Measurements from ENCODE around the gene ZBTB11.
A peak's percentile ranks its signal among the peaks of the same experiment; 100 is the strongest.

Gene ZBTB11

DNA sequence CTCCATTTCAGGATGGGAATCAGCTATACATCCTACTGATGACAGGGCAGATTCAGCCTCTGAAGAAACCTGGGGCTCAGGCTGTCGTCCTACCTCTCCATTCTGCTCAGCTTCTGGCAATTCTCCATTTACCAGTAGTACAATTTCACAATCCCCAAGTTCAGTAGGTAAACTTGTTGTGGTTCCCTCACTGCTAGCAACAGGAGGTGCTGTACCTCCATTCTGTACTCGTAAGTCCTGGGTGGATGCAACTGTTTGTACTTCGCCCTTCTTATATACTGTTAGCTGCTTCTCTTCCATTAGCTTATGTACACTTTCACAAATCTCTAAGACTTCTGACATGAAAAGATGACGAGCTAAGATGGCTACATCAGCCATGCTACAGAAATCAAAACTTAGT, 11.6 kb downstream of the ZBTB11 start:
- no peak for DNase-seq (ENCODE audit: low read depth in 2 of 2)
- TF ChIP-seq, protein P1, sequence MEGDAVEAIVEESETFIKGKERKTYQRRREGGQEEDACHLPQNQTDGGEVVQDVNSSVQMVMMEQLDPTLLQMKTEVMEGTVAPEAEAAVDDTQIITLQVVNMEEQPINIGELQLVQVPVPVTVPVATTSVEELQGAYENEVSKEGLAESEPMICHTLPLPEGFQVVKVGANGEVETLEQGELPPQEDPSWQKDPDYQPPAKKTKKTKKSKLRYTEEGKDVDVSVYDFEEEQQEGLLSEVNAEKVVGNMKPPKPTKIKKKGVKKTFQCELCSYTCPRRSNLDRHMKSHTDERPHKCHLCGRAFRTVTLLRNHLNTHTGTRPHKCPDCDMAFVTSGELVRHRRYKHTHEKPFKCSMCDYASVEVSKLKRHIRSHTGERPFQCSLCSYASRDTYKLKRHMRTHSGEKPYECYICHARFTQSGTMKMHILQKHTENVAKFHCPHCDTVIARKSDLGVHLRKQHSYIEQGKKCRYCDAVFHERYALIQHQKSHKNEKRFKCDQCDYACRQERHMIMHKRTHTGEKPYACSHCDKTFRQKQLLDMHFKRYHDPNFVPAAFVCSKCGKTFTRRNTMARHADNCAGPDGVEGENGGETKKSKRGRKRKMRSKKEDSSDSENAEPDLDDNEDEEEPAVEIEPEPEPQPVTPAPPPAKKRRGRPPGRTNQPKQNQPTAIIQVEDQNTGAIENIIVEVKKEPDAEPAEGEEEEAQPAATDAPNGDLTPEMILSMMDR (IDR thresholded peaks at IDR 0.05; ENCODE audit: low read depth, low read length), result no peak
- no peak overlapping the region for H3K4me3 ChIP-seq (replicated peaks in 1 of 2; ENCODE audit: low read depth in 2 of 2, low read length in 2 of 2)

DNA sequence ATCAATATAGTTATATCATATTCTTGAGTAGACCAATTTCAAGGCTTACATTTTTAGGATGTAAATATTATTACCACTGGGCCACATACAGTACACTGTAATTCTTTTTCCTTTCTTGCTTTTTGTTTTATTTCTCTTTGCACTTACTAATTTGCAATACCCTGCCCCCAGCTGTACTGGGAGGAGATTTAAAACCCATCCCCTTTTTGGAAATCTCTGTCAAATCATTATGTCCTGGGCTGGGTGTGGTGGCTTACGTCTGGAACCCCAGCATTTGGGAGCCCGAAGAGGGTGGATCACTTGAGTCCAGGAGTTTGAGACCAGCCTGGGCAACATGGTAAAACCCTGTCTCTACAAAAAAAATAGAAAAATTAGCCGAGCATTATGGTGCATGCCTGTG, 16.2 kb downstream of the ZBTB11 start:
- TF ChIP-seq, protein P1 (IDR thresholded peaks at IDR 0.05; ENCODE audit: low read depth, low read length), result no peak
- no peak overlapping the region for H3K4me3 ChIP-seq (replicated peaks in 1 of 2; ENCODE audit: low read depth in 2 of 2, low read length in 2 of 2)
- no peak for DNase-seq (ENCODE audit: low read depth in 2 of 2)

DNA sequence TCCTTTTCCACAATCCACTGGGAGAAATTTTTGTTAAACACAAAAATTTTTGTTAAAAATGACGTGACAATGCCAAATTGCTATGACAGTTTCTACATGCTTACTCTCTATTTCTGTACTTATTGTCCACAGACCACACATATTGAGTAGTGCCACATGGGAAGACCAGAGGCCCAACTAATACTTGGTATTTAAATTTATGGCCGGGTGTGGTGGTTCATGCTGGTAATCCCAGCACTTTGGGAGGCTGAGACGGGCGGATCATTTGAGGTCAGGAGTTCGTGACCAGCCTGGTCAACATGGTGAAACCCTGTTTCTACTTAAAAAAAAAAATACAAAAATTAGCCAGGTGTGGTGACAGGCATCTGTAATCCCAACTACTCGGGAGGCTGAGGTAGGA, 20.3 kb downstream of the ZBTB11 start:
- TF ChIP-seq, protein P1 (IDR thresholded peaks at IDR 0.05; ENCODE audit: low read depth, low read length), result no peak
- no peak for DNase-seq (ENCODE audit: low read depth in 2 of 2)
- H3K4me3 ChIP-seq (replicated peaks in 1 of 2; ENCODE audit: low read depth in 2 of 2, low read length in 2 of 2), result no peak overlapping the region

DNA sequence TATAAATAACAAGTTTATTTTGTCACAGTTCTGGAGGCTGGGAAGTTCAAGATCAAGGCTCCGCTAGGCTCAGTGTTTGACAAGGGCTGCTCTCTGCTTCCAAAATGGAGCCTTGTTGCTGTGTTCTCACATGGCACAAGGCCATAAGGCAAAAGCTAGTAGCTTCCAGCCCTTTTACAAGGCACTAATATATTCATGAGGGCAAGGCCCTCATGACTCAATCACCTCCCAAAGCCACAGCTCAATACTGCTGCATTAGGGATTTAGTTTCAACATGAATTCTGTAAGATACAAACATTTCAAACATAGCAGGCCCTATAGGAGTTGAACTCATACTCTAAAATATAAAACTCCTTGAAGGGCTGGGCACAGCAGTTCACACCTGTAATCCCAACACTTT, 30.2 kb downstream of the ZBTB11 start:
- TF ChIP-seq, protein P1 (IDR thresholded peaks at IDR 0.05; ENCODE audit: low read depth, low read length), result no peak
- peak in 1 of 2 donors; percentile 32 for DNase-seq (ENCODE audit: low read depth in 2 of 2)
- no peak overlapping the region for H3K4me3 ChIP-seq (replicated peaks in 1 of 2; ENCODE audit: low read depth in 2 of 2, low read length in 2 of 2)

DNA sequence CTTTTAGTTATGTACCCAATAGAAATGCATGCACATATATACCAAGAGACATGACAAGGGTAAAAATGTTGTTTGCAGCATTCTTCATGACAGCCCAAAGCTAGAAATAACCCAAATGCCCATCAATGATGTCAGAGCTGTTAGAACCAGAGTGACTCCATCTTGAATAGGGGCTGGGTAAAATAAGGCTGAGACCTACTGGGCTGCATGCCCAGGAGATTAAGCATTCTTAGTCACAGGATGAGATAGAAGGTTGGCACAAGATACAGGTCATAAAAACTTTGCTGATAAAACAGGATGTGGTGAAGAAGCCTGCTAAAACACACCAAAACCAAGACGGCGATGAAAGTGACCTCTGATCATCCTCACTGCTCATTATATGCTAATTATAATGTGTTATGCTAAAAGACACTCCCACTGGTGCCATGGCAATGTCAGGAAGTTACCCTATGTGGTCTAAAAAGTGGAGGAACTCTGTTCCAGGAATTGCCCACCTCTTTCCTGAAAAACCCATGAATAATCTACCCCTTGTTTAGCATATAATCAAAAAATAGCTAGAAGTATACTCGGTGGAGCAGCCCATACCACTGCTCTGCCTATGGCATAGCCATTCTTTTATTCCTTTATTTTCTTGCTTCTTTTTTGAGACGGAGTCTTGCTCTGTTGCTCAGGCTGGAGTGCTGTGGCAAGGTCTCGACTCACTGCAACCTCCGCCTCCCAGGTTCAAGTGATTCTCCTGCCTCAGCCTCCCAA, 32.9 kb downstream of the ZBTB11 start:
- TF ChIP-seq, protein P1 (IDR thresholded peaks at IDR 0.05; ENCODE audit: low read depth, low read length), result no peak
- DNase-seq (ENCODE audit: low read depth in 2 of 2), result peak; percentile 52 to 71
- H3K4me3 ChIP-seq (replicated peaks in 1 of 2; ENCODE audit: low read depth in 2 of 2, low read length in 2 of 2), result no peak overlapping the region

DNA sequence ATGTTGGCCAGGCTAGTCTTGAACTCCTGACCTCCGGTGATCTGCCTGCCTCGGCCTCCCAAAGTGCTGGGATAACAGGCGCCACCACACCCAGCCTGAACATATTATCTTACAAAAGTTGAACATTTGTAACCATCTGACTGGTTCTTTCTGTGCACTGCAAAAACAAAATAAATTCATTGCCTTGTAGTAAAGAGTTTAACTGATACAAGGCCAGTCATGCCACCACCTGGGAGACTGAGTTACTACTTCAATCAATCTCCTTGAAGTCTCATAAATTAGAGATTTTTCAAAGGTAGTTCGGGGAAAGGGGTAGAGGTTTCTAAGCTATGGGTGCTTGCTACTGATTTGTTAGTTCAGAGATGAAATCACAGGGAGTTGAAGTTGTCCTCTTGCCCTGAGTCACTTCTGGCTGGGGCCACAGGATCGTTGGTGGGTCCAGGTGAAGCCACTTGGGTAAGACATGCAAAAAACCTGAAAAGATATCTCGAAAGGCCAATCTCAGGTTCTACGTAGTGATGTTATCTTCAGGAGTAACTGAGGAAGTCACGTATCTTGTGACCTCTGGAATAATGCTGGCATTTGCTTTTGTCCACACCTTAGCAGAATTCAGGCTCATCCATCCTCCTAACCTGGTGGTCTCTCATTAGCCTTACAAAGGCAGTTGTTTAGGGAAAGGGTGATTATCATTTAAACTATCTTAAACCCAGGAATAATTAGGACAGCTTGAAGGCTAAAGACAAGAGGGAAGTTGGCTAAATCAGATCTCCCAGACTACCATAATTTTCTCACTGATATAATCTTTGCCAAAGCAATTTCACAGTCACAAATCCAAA, 33.7 kb downstream of the ZBTB11 start:
- no peak for DNase-seq (ENCODE audit: low read depth in 2 of 2)
- TF ChIP-seq, protein P1 (IDR thresholded peaks at IDR 0.05; ENCODE audit: low read depth, low read length), result no peak
- no peak overlapping the region for H3K4me3 ChIP-seq (replicated peaks in 1 of 2; ENCODE audit: low read depth in 2 of 2, low read length in 2 of 2)
